Measurements from ENCODE around the gene FADS6.
"Not testable (repeated sequence)": the region's sequence is repeated elsewhere in the genome, so short reads cannot be mapped to it uniquely, and the experiment has no call there.

FADS6 gene

DNA sequence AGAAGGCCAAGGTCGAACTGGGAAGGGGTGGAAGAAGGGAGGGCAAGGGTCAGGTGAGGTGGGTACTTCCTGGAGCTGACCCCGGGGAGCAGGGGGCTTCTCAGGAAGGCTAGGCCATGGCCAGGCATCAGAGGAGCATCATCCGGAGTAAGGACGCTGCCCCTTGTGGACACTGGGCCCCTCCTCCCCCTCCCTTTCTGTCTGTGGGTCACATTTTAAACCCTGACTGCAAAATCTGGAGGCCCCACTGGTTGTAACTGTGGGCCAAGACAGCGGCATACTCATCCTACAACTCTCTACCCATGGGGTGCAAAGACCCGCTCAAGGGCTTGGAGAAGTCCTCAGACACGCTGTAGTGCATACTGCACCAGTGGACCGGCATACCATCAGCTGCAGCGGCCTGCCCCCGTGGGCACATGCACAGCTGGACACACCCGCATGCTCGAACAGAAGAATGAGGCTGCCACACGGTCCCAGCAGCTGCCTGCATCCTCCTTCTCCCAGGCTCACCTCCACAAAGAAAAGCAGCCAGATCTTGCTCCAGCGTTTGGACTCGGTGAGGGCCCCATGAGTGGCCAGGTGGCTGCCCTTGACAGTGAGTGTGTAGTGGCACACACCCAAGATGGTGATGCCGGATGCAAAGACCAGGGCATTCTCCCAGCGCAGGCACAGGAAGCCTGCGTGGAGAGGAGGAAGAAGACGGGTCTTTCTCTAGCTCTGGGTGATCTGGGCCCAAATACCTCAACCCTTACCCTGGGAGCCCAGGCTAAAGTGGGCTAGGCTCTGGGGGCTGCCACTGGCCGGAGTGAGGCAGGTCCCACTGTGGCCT lies 1.2 kb downstream of the FADS6 start:
- DNase-seq (ENCODE audit: low spot score) = no peak

DNA sequence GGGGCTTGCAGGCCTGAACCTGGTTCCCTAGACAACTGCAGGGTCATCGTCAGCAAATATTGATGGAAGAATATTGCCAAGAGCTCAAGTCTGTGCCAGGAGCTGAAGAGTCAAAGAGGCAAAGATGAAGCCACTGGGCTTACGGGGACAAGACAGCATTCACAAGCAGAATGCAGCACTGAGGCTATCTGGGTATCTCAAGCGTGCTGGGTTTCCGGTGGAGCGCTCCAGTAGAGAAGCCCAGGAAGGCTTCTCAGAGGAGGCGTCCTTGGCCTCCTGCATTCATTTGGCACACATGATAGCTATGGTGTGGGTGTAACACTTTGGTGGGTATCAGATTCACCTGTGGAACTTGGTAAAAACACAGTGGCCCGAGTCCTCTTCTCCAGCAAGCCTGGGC lies 2.9 kb downstream of the FADS6 start:
- no peak for DNase-seq (ENCODE audit: low spot score)

DNA sequence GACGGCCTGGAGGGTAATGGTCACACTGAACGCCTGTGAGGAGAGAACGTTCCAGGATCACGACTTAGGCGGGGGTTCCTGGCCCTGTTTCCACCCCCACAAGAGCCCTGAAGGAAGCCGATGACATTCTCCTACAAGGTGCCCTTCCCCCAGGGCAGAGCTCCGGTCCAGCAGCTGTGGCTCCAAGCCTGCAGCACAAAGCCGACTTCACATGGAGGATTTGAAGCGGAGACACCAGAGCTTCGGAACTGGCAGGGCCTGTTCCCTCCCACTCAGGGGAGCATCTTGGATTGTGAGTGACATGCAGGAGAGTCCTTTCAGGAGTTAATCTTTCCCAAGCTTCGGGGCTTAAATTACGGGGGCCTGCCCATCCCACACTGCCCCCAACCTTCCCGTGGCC lies 5.0 kb downstream of the FADS6 start:
- DNase-seq (ENCODE audit: low spot score) = no peak

DNA sequence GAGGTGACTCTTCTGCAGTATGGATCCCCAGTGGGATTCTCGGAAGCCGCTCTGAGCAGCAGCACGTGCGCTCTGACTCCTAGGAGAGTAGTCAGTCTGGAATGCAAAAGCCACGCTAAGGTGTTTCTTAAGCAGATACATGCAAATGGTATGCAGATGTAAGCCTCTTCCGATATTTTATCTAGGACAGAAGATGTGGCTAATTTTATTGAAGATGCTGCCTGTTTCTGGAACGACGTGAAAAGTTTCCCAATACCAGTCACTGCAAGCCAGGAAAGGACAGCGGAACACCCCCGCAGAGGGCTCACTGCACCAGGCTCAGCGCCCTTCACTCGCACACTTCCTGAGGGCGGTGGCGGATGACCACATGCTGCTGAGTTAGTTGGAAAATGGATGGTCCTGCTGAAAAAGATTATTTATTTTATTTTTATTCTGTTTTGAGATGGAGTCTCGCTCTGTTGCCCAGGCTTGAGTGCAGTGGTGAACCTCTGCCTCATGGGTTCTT lies 10.1 kb downstream of the FADS6 start:
- DNase-seq (ENCODE audit: low spot score) = no peak

DNA sequence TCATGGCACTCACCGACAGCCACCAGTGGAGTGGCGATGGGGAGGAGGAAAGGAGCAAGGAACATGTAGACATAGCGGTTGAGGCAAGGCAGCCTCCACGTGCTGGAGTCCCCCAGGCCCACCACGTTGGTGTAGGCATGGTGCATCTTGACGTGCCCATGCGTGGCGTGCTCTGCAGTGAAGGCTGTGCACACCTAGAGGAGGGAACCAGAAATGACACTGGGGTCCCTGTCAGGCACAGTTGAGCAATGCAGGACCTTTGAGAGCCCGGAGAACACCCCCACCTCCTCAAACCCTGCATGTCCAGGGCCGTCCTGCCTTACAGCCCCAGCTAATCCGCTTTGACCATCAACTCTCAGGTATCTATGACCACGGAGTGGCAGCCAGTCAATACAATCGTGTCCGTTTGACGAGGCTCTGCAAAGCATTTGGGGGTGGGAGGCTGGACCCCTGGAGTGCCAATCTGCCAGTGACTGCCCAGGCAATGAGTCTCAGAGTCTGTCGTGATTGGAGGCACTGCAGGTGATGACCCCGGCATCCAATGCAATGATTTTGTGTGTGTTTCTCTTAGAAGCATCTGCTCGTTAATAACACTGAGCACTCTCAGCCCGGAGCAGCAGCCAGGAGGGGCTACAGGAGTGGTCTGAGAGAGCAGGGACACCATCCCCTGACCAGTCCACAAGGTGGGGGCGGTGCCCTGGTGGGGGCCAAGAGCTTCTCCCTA lies 10.8 kb downstream of the FADS6 start:
- no peak for DNase-seq (ENCODE audit: low spot score)

DNA sequence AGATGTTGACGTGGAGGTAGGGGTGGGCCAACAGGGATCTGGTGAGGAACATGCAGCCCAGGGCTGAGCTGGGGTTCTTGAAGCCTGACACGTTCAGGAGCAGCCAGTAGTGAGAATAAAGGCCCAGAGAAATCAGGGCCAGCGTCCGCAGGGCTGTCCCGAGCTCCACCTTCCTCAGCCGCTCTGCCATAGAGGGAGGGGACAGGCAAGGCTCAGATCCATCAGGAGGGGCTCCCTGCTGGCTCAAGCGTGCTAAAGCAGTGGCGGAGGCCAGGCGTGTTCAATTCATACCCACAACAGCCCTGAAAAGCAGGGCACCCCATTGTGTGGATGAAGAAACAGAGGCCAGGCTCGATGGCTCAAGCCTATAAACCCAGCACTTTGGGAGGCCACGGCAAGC lies 12.4 kb downstream of the FADS6 start:
- DNase-seq (ENCODE audit: low spot score) = no peak

DNA sequence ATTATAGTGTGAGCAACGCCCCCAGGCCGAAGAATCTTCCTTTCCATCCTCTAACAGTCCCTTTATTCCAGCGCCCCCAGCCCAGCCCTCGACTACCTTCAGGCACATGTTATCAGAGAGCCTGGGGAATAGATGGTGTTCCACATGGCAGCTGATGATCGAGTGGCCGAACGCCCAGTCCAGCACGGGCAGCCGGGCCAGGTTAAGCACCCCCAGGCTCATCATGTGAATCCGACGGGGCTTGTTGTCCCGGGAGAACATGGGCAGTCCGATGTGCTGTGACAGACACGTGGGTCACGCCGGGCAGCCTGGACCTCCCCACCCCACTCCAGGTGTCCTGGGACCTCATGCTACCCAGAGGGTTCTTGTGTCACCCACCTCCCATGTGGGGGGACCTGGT lies 14.1 kb downstream of the FADS6 start:
- no peak for DNase-seq (ENCODE audit: low spot score)

DNA sequence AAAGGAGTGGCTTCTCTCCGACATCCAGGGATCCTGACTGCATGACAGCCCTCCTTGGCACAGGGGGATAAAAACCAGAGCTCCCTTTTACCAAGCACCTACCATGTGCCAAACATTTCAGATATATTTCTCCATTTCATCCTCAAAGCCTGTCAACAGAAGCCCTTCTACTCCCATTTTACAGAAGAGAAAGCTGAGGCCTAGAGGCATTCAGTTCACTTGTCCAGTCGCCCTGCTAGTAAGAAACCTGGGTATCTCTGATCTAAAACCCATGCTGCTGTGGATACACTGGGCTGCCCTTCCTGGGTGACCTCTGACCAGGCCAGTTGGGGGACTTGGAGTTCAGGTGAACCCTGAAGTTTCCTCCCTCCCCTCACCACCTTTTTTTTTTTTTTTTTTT lies 14.8 kb downstream of the FADS6 start:
- no peak for DNase-seq (ENCODE audit: low spot score)

DNA sequence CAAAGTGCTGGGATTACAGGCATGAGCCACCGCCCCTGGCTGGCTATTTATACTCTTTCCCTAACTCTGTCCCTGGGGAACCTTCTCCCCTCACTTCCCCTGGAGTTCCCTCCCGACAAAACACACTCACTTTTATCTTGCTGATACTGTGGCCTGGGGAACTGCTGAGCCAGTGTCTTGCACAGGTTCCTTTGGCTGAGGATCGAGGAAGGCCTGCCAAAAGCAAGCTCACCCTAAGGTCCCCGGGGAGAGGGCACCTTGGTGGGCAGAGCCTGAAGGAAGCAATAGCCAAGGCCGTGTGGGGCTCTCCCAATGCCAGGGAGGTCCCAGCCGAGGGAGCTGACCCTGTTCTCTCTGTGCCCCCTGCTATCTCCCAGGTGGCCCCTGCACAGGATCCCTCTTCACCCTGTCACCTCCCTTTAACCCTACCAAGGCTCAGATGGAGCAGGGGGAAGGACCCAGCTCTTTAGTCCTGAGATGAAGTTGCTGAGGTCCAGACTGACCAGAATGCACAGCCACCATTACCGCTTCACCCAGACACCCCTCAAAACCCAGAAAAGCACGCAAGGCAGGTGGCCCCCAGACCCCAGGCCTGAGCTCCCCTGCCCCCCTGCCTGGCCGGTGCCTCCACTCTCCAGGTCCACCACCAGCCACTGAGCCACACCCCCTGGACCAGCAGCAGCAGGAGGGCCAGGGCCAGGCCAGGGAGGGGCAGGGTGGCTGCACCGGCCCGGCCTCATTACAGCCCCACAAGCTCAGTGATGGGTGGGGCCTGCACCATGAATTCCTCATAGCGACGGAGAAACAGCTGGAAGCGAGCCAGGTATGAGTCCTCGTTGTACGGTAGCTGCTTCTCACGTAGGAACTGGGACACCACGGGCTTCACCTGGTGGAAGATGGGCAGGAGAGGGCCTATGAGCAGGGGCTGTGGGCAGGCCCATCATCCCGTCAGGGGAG lies 15.6 kb downstream of the FADS6 start:
- no peak for DNase-seq (ENCODE audit: low spot score)

DNA sequence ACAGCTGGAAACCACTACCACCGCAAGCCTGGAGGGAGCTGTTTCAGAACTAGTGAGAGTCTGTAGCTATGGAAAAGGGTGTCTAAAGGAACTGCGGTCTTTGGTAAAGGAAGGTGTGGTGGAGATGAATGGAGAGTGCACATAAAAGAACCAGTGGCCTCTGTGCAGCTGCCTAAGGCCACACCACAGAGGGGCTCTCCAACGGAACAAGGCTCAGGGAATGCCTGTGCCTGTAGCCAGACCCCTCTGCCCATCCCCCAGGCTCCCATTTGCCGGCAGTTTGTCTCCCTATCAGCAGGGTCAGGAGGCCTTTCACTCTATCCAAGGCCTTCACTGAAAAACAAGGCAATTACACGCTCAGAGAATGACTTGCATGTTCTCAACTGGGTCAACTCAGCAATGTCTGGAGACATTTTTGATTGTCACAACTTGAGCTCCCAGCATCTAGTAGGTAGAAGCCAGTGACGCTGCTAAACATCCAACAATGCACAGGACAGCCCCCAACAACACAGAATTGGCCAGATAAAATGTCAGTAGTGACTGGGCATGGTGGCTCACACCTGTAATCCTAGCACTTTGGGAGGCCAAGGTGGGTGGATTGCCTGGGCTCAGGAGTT lies 17.3 kb downstream of the FADS6 start:
- DNase-seq (ENCODE audit: low spot score) = no peak

DNA sequence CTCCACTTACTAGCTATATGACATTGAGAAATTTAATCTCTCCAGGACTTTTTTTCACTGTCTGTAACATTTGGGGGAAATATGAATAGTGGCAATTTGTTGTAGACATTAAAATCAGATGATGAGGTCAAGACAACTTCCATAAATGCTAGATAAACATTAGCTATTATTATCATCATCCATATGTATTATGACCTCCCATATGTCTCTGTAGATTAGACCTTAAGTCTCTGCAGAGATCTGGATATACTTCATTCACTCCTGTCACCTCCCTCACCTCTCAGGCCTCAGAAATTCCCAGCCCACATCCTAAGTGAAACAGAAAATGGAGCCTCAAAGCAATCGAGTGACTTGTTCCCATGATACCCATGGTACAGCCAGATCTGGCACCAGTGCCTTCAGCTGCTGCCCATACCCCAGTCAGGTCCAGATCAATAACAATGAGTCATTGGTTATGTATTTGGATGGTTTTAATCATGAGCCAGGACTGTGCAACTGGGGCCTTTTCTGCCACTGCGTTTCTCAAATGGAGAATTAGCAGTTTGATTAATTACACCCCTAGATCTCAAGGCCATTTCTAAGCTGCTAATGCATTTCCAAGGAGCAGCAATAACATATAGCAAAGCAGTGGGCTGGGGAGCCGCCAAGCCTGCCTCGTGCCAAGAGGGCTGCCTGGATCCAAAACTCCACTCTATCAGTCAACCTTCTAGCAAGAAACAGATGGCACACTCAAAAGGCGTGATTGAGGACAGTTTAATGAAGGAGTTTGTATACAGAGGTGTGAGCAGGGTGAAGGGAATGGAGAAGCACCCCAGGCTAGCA lies 18.1 kb downstream of the FADS6 start:
- no peak for DNase-seq (ENCODE audit: low spot score)

DNA sequence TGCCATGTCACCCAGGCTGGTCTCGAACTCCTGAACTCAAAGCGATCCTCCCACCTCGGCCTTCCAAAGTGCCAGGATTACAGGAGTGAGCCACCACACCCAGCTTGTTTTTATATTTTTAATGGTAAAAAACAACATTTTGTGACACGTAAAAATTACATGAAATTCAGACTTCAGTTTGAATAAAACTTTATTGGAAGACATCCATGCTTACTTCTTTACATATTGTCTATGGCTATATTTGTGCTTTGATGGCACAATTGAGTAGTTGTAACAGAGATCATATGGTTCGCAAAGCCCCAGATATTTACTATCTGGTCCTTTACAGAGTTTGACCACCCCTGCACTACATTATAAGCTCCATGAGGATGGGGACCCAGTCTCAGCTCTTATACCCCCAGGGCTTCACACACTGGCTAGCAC lies 18.8 kb downstream of the FADS6 start:
- no peak for DNase-seq (ENCODE audit: low spot score)

DNA sequence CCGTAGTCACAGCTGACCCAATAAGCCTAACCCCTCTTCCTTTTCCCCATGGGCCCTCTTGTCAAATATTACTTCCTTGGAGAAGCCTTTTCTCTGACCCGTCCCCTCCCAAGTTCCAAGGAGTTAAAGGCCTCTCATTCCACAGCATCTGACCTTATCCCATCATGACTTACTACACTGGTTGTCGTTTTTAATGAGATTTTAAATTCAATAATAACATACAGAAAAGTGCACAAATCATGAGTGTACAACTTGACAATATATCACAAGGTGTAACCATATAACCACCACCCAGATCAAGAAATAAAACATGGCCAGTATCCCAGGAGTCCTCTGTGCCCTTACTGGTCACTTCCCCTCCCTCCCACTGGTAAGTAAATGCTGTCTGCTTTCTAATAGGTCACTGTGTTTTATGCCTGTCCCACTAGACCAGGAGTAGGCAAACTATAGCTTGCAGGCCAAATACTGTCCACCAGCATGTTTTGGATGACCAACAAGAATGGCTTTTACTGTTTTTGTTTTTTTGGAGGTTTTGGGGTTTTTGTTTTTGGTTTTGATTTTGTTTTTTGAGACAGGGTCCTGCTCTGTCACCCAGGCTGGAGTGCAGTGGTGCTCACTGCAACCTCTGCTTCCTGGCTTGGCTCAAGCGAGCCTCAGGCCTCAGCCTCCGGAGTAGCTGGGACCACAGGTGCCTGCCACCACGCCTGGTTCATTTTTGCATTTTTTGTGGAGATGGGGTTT lies 19.4 kb downstream of the FADS6 start:
- peak; percentile 33 for DNase-seq (ENCODE audit: low spot score)

DNA sequence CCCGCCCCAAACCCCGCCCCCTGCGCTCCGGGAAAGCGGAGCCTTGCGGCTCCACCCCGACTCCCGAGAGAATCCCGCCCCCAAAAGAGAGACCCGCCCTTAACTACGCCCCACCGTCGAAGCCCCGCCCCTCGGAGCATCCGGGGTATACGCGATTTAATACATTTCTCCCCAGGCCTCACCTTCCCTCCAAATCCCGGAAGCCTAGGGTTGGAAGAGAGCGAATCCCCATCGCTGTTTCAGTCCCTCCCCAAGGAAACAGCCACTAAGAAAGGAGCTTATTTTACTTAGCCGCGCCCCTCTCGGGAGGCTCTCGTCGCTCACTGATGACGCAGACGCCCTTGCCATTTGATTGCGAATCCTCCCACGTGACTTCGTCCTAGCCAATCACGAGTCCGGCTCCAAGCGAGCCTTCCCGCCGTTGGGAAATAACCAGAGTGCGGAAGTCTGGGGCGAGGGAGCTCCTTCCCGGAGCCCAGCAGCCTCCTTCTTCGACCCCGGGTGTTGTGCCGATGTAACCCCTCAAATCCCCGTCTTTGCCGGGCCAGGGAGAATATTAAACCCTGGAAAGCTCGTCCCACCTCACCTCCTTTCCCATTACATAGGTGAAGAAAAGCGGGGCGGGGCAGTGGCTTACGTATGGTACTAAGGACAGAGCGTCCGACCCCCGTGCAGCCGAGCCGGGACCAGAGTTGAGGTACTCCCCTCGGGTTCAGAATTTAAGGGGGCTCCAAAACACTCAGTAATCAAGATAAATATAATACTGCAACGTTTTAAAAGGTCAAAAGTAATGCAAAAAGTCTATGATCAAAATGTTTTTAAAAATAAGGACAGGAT lies 20.2 kb downstream of the FADS6 start:
- peak; percentile 100 for DNase-seq (ENCODE audit: low spot score)

DNA sequence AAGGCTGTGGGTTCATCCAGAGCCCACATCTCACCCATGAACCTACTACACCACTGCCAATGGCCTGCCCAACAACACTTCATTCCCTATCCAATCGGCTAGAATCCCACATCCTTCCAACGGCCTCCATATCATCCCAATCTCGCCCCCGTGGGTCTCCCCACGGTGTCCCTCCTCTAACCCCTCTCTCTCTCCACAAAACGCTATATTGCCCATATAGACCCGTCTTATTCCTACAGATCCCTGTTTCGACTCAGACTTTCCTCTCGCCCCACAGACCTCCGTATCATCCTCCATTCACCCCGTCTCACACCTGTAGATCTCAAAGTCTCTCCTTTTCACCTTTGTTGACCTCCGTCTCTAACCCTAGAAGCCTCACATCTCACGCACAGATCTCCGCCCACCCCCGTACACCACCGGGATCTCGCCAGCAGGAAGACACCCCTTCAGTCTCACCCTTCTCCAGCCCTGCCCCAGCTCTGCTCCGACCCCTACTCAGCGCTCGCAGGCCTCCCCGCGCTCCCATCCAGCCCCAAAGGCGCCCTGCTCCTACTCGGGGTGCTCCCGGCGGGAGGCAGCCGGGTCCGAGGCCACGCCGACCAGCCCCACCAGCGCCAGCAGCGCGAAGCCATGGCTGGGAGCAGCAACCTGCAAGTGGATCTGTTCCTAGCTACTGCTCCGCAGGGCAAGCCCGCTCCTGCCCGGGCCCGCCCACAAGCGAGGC lies 21.0 kb downstream of the FADS6 start, which contains the start of gene FDXR:
Gene FDXR, minus strand, starts transcription at position 682 of the 724 bp plus-strand sequence. Its CDS starts 50 bp downstream, at position 632.
- peak; percentile 15 for DNase-seq (ENCODE audit: low spot score)

DNA sequence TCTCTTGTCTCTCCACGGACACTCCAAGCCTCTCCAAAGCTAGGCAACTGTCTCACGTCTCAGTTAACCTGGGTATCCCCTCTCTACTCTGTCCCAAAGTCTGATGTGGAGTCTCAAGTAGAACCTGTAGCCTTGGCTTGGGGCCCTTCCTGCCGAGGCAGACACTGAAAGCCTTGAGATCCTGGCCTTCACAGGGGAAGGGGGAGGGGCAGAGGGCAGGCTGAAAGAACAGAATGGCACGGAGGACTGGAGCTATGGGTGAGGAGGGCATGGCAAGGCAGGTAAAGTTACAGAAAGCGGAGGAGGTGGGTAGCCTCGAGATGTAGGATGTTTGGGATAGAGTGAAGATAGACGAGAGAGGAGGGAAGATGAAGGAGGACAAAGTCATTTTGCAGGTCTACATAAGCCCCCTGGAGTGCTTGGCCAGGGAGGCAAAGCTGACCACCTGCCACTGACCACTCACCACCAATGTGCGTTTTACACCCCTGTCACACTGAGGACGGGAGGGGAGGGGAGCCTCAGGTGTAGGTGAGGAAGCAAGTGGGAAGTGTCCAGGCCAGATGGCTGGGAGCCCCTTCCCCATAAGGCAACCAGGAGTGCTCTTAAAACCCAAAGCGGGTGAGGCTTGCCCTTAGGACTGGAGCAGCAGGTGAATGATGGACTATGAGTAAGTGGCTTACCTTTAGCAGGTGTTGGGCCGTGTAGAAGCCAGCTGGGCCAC lies 21.9 kb downstream of the FADS6 start:
- DNase-seq (ENCODE audit: low spot score) = no peak

DNA sequence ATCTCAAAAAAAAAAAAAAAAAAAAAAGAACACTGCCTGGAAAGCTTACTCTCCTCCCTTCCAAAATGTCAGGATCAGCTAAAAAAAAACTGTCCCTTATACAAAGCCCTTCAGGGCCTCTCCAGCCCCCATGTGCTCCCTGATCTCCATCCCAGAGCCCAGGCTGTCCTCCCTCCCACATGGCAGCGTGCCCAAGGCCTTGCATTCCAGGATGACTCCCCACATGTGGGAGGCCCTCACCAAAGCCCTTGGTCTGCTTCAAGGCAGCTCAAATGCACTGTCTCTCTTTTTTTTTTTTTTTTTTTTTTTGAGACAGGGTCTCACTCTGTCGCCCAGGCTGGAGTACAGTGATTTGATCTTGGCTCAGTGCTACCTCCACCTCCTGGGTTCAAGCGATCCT lies 22.9 kb downstream of the FADS6 start:
- DNase-seq (ENCODE audit: low spot score) = no peak

DNA sequence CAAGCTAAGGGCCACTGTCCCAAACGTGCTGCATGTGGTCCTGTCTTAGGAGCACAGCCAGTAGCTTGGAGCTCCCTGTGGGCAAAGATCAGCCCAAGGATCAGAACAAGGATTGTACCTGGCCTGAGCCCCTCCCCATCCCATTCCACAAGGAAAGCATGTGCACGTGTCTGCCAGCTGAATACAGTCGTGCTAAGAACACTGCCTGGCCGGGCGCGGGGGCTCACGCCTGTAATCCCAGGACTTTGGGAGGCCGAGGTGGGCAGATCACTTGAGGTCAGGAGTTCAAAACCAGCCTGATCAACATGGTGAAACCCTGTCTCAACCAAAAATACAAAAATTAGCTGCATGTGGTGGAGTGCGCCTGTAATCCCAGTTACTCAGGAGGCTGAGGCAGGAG lies 23.4 kb downstream of the FADS6 start:
- not testable (repeated sequence) for DNase-seq (ENCODE audit: low spot score)
